Heart left ventricle (tissue), 16 donors: ENCODE data around the gene FBXO34. TPM values are rescaled to one million over a fixed set of nuclear protein-coding genes. Genes with fewer than 3 reads are reported as not detected.

Experiments used
- ATAC-seq, 4 donors: fragments of 200-7000 bp; cut with Tn5 transposase; one replicate each; pipeline ENCODE4 v1.9.1; 2020 to 2022; ENCODE audit warnings: moderate library complexity in 4 of 4, mild to moderate bottlenecking in 3 of 4, moderate number of reproducible peaks in 1 of 4
- DNase-seq, 5 donors: peaks; one replicate each; pipeline ENCODE4 v3.0.0-alpha.2; 2020
- H3K27ac ChIP-seq, 12 donors: fragments of 200-600 bp; sonication (generic) in 4 of 12; one replicate each; pipeline versions ENCODE4 v1.5.0 to v1.8.0; 2016 to 2022; ENCODE audit warnings: mild to moderate bottlenecking in 2 of 12
- H3K27me3 ChIP-seq, 9 donors: fragments of 200-600 bp; sonication (generic) in 2 of 9; one replicate each; pipeline versions ENCODE4 v1.5.1 to v1.8.0; 2016 to 2022; ENCODE audit warnings: mild to moderate bottlenecking in 3 of 9
- H3K36me3 ChIP-seq, 9 donors: fragments of 200-600 bp; sonication (generic) in 2 of 9; one replicate each; pipeline versions ENCODE4 v1.5.0 to v1.8.0; 2018 to 2022; ENCODE audit warnings: mild to moderate bottlenecking in 2 of 9
- H3K4me1 ChIP-seq, 12 donors: fragments of 200-600 bp; sonication (generic) in 4 of 12; one replicate each; pipeline versions ENCODE4 v1.5.0 to v1.8.0; 2016 to 2022; ENCODE audit warnings: mild to moderate bottlenecking in 3 of 12
- H3K4me3 ChIP-seq, 12 donors: fragments of 200-600 bp; sonication (generic) in 4 of 12; one replicate each; pipeline versions ENCODE4 v1.5.0 to v1.8.0; 2017 to 2022; ENCODE audit warnings: mild to moderate bottlenecking in 9 of 12, moderate library complexity in 4 of 12
- H3K9me3 ChIP-seq, 12 donors: fragments of 200-600 bp; sonication (generic) in 4 of 12; one replicate each; pipeline versions ENCODE4 v1.5.0 to v1.8.0; 2016 to 2022; ENCODE audit warnings: mild to moderate bottlenecking in 1 of 12
- POLR2A ChIP-seq, 2 donors: fragments of 450-650 bp; IDR thresholded peaks; one replicate each; pipeline ENCODE4 v1.6.1; 2017; ENCODE audit warnings: antibody characterized with exemption in 2 of 2, mild to moderate bottlenecking in 2 of 2, moderate library complexity in 2 of 2
- WGBS, 4 donors: extraction: QIAGEN DNeasy Blood & Tissue Kit in 2 of 4; methylation state at CpG; one replicate each; pipeline versions ENCODE4 v1.1.5 to v1.1.7; 2013 to 2018; 5-methylcytosine and 5-hydroxymethylcytosine counted together
- intact Hi-C, 10 donors: fragments of 100-400 bp; cut with DNase I; formaldehyde crosslinking; loops; one replicate each; pipeline versions ENCODE4 v1.11.1 to v1.14.2; 2022
- polyA plus RNA-seq, 2 donors: library from polyadenylated mRNA; stranded (reverse); fragments of 200-250 nt; gene quantifications; one replicate each; pipeline ENCODE4 v1.2.3, GENCODE V29; 2013
- total RNA-seq, 9 donors: library from RNA; depleted of rRNA in 2 of 9; stranded (reverse); fragments of >200 nt in 2 of 9; fragmentation: NEBNext Ultra II Directional in 3 of 9; extraction: Animal tissue kit (Norgen Biotek cat#: 25700) in 3 of 9; gene quantifications; one replicate each; pipeline versions ENCODE4 v1.1.0 to v1.2.4, GENCODE V29; 2016 to 2023
- TF ChIP-seq, protein P1 (sequence below), 12 donors: fragments of 200-600 bp; sonication (generic) in 4 of 12; IDR thresholded peaks; one replicate each; pipeline versions ENCODE4 v1.5.0 to v1.8.0; 2018 to 2022; ENCODE audit warnings: antibody characterized with exemption in 12 of 12, mild to moderate bottlenecking in 5 of 12
- donor health status: ischemic (EF 13 %, LVEDD 7.1; RV severe dilation, severe dysfunction).
- donor health status: healthy with polysubstance abuse.
- donor health status: DM: no; HTN: yes; CAD: no.
- donor health status: DM: no; HTN: no; CAD: no.
- donor health status: ischemic (EF 25% LVEDD 6.9; RV normal size, moderate dysfunction).
- donor health status: ischemic (EF 25% LVEDD 5.7; RV mildly dilated, moderate dysfunction).
- donor health status: healthy.
- donor health status: DM: yes; HTN: yes; CAD: no.
- donor health status: ischemic (EF 35%, LVEDD 5.7; RV mildly dilated, moderate dysfunction).
- donor health status: nonischemic (EF 11% LVEDD 7.7; RV severe dilation, severe dysfunction).
- donor health status: DM: yes; HTN: yes; CAD: no.
- donor health status: PGD.
- donor health status: ischemic (EF 29% LVEDD 5.4; RV normal size, mild dysfunction).
- donor health status: nonischemic (EF 23%, LVEDD 6.1; RV moderate dilation, normal function).

The FBXO34 gene
- total and polyA plus RNA-seq, 11 donors: 8.0 to 33.4 (median 21.1) TPM

DNA sequence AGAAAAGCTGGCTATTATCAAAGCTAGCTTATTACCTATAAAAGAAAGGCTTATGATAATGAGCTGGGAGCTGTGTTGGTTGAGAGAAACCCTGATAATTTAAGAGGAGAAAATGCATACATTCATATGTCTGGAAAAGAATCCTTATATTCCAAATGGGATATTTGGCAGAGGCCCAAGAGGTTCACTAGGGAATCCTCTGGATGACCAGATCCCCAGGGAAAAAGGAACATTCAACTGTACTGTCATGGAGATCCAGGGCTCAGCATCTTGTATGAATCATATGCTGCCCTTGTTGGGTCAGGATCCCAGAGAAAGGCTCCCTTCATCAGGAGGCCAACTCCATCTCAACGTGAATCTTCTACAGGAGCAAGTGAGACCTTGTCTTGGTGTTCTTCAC, 16.6 kb upstream of the FBXO34 start:
- intact Hi-C loops: no loop called here
- Histone ChIP-seq H3K27me3 (no peaks in the 10 kb centered on the region), H3K4me3 (no peak overlapping the region), H3K4me1 (peaks cover 0 to 4% (median 0%) of the 10 kb centered on the region in 12 donors), H3K9me3 (no peaks in the 10 kb centered on the region), H3K27ac (no peak overlapping the region), H3K36me3 (no peaks in the 10 kb centered on the region)
- TF ChIP-seq POLR2A (IDR thresholded peaks at IDR 0.05): no peak
- TF ChIP-seq, protein P1, sequence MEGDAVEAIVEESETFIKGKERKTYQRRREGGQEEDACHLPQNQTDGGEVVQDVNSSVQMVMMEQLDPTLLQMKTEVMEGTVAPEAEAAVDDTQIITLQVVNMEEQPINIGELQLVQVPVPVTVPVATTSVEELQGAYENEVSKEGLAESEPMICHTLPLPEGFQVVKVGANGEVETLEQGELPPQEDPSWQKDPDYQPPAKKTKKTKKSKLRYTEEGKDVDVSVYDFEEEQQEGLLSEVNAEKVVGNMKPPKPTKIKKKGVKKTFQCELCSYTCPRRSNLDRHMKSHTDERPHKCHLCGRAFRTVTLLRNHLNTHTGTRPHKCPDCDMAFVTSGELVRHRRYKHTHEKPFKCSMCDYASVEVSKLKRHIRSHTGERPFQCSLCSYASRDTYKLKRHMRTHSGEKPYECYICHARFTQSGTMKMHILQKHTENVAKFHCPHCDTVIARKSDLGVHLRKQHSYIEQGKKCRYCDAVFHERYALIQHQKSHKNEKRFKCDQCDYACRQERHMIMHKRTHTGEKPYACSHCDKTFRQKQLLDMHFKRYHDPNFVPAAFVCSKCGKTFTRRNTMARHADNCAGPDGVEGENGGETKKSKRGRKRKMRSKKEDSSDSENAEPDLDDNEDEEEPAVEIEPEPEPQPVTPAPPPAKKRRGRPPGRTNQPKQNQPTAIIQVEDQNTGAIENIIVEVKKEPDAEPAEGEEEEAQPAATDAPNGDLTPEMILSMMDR (IDR thresholded peaks at IDR 0.05): no peak
- ATAC-seq (no peak), DNase-seq (no peak)
- 78 to 93% (median 84%) methylated on average over 1 of the region's 1 CpG for WGBS, 4 donors

DNA sequence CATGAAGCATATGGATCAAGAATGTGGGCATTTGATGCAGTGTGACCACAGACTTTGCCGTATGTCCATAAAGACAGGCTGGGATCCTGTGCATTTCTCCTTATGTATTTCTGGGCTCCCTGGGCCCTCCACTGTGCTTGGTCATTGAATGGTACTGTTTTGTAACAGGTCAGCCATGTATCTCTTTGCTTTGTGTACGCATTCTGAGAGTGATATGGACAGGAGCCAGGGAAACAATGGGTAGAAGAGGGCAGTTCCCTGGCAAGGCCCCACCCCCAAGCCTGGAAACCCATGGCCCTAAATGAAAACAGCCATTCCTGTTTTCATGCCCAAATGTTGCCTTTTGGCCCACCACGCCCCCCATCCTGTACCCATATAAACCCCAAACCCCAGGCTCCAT, 15.2 kb upstream of the FBXO34 start:
- H3K4me3 ChIP-seq: no peak overlapping the region
- WGBS, 4 donors: 66 to 94% (median 79%) methylated on average over 3 of the region's 3 CpGs
- no peaks in the 10 kb centered on the region for H3K36me3 ChIP-seq
- peaks cover 0 to 4% (median 0%) of the 10 kb centered on the region in 12 donors for H3K4me1 ChIP-seq
- intact Hi-C loops: no loop called here
- H3K9me3 ChIP-seq: no peaks in the 10 kb centered on the region
- DNase-seq (no peak), ATAC-seq (peak in 1 of 4 donors; percentile 59)
- H3K27ac ChIP-seq: no peak overlapping the region
- no peaks in the 10 kb centered on the region for H3K27me3 ChIP-seq
- no peak for TF ChIP-seq POLR2A (IDR thresholded peaks at IDR 0.05)
- TF ChIP-seq, protein P1 (IDR thresholded peaks at IDR 0.05): no peak

DNA sequence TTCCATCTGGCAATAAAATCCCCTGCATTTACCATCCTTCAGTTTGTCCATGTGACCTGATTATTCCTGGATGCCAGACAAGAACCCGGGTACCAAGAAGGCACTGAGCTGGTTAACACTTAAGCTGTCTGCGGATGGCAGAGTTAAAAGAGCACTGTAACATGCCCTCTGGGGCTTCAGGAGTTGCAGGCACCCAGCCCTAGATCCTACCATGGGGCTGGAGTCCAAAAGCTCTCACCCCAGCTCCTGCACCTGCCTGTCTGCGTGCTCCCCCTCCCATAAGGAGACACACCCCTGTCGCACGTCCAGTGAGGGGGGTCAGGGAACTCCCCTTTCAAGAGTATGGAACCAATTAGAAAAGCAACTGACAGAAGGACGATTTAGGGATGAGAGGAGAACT, 14.6 kb upstream of the FBXO34 start:
- ATAC-seq (no peak), DNase-seq (no peak)
- Histone ChIP-seq H3K4me1 (peaks cover 0 to 4% (median 0%) of the 10 kb centered on the region in 12 donors), H3K4me3 (no peak overlapping the region), H3K27me3 (no peaks in the 10 kb centered on the region), H3K9me3 (no peaks in the 10 kb centered on the region), H3K27ac (no peak overlapping the region), H3K36me3 (no peaks in the 10 kb centered on the region)
- 57 to 65% (median 62%) methylated on average over 6 of the region's 6 CpGs for WGBS, 4 donors
- intact Hi-C loops: no loop called here
- TF ChIP-seq, protein P1 (IDR thresholded peaks at IDR 0.05): no peak
- no peak for TF ChIP-seq POLR2A (IDR thresholded peaks at IDR 0.05)

DNA sequence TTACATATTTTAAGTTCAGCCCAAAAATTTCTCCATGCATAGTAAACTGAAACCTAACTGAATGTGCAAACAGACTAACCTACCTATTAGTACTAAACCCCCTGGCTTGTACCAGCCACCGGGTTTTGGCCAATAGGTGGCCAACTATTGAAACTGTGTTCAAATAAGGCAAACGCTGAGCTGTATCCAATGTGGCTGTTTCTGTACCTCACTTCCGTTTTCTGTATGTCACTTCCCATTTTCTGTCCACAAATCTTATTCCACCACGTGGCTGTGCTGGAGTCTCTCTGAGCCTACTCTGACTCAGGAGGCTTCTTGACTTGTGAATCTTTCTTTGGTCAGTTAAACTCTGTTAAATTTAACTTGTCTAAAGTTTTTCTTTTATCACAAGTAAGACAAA, 6.0 kb upstream of the FBXO34 start:
- DNase-seq (no peak), ATAC-seq (no peak)
- Histone ChIP-seq H3K27me3 (no peaks in the 10 kb centered on the region), H3K9me3 (no peaks in the 10 kb centered on the region), H3K27ac (no peak overlapping the region), H3K4me1 (peaks cover 0 to 3% (median 0%) of the 10 kb centered on the region in 12 donors), H3K36me3 (no peaks in the 10 kb centered on the region), H3K4me3 (no peak overlapping the region)
- TF ChIP-seq, protein P1 (IDR thresholded peaks at IDR 0.05): no peak
- no peak for TF ChIP-seq POLR2A (IDR thresholded peaks at IDR 0.05)
- 80 to 85% (median 83%) methylated on average over 4 of the region's 4 CpGs for WGBS, 4 donors
- intact Hi-C loops: loop anchor here in 3 of 10 donors (5.0 to 10.0 kb wide), 4 partner anchors 50 to 167 kb away; partner anchors contain the start of gene ATG14 (in 1 of the 3)
